Suprapubic skin (tissue), 4 donors: ENCODE measurements around the gene TIGD6. TPM values are rescaled to one million over a fixed set of nuclear protein-coding genes. Genes with fewer than 3 reads are reported as not detected.

Experiments used
- DNase-seq, 2 donors: peaks; one replicate each; pipeline ENCODE4 v3.0.0-alpha.2; 2019; ENCODE audit warnings: low spot score in 2 of 2
- H3K27ac ChIP-seq: fragments of 200-600 bp; sonication (generic); one replicate; pipeline ENCODE4 v1.5.1; 2019
- H3K27me3 ChIP-seq: fragments of 200-600 bp; sonication (generic); one replicate; pipeline ENCODE4 v1.5.1; 2019
- H3K36me3 ChIP-seq: fragments of 200-600 bp; sonication (generic); one replicate; pipeline ENCODE4 v1.5.1; 2019
- H3K4me1 ChIP-seq: fragments of 200-600 bp; sonication (generic); one replicate; pipeline ENCODE4 v1.5.1; 2019
- H3K4me3 ChIP-seq: fragments of 200-600 bp; sonication (generic); one replicate; pipeline ENCODE4 v1.5.1; 2019; ENCODE audit warnings: mild to moderate bottlenecking
- H3K9me3 ChIP-seq: fragments of 200-600 bp; sonication (generic); one replicate; pipeline ENCODE4 v1.5.1; 2019
- EP300 ChIP-seq: sonication (generic); formaldehyde crosslinking; IDR thresholded peaks from one replicate; pipeline ENCODE4 v1.6.1; 2017; ENCODE audit warnings: antibody characterized with exemption
- POLR2A ChIP-seq, 2 donors: fragments of 450-650 bp; IDR thresholded peaks; one replicate each; pipeline ENCODE4 v1.6.1; 2017; ENCODE audit warnings: antibody characterized with exemption in 2 of 2, mild to moderate bottlenecking in 2 of 2, moderate library complexity in 2 of 2
- POLR2AphosphoS5 ChIP-seq, 3 donors: sonication (generic); formaldehyde crosslinking; IDR thresholded peaks; one replicate each; pipeline ENCODE4 v1.6.1; 2017; ENCODE audit warnings: antibody characterized with exemption in 3 of 3
- WGBS: methylation state at CpG from one replicate; pipeline ENCODE4 v1.1.5; 2018; 5-methylcytosine and 5-hydroxymethylcytosine counted together
- total RNA-seq, 4 donors: library from RNA; depleted of rRNA; stranded (reverse); fragments of >200 nt; gene quantifications; one replicate each; pipeline ENCODE4 v1.1.0, GENCODE V29; 2016
- TF ChIP-seq, protein P1 (sequence below), 2 donors: fragments of 200-600 bp in 1 of 2; fragments of 450-650 bp in 1 of 2; sonication (generic) in 1 of 2; IDR thresholded peaks; one replicate each; pipeline ENCODE4 v1.5.1; 2016 to 2019; ENCODE audit warnings: antibody characterized with exemption in 2 of 2, mild to moderate bottlenecking in 1 of 2, moderate library complexity in 1 of 2

Gene TIGD6
- total RNA-seq, result 1 to 10 TPM; 3.5 to 6.0 (median 4.5) TPM

DNA sequence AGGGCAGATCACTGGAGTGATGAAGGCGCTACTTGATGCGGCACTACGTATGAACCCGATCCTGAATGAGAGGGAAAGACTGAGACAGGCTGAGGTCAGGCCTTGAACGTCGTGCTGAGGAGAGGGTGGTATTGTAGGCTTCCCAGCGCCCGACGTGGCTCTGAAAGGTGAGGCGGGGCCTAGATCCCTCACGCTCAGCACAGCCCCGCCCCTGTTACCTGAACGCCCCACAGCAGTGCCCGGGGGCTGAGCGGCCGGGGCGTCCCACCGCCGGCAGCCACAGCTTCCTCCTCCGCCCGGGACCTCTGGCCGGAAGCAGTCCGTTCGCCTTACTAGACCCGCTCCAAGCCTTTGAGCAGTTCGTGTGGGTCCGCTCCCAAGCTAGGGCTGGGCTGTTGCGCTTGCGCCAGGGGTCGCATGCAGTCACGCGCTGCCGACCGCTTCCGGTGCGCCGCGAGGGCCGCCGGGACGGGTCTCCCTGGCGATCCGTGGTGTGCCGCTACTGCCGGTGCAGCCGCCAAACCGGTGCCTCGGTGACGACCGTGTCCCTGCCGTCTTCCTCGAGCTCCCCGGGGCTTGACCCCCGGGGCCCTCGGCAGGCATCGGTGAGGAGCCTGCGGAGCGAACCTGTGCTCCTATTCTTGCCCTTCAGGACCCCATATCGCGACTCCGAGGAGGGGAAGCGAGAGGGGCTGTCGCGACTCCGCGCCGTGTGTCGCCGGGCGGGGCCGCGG is at the start of gene TIGD6, which contains the start of gene HMGXB3:
TSS of gene TIGD6 (minus strand) at position 399 of the 734 bp plus-strand sequence. CDS start 4,306 bp downstream, outside the sequence.
TSS of gene HMGXB3 (plus strand) at position 484 of the 734 bp plus-strand sequence. CDS start 4,114 bp downstream, outside the sequence.
- peak within 1 kb of the TSS; percentile 95 for H3K27ac ChIP-seq
- DNase-seq, result peak; percentile 93 to 95
- H3K9me3 ChIP-seq, result no peaks in the 10 kb centered on the region
- under 1% methylated on average over 26 of the region's 72 CpGs for WGBS
- peaks cover 14% of the 10 kb centered on the region for H3K36me3 ChIP-seq
- TF ChIP-seq, protein P1, sequence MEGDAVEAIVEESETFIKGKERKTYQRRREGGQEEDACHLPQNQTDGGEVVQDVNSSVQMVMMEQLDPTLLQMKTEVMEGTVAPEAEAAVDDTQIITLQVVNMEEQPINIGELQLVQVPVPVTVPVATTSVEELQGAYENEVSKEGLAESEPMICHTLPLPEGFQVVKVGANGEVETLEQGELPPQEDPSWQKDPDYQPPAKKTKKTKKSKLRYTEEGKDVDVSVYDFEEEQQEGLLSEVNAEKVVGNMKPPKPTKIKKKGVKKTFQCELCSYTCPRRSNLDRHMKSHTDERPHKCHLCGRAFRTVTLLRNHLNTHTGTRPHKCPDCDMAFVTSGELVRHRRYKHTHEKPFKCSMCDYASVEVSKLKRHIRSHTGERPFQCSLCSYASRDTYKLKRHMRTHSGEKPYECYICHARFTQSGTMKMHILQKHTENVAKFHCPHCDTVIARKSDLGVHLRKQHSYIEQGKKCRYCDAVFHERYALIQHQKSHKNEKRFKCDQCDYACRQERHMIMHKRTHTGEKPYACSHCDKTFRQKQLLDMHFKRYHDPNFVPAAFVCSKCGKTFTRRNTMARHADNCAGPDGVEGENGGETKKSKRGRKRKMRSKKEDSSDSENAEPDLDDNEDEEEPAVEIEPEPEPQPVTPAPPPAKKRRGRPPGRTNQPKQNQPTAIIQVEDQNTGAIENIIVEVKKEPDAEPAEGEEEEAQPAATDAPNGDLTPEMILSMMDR (IDR thresholded peaks at IDR 0.05), result no peak
- TF ChIP-seq POLR2A (IDR thresholded peaks at IDR 0.05), result peak; percentile 16 to 83
- no peak for TF ChIP-seq EP300
- peak; percentile 83 to 93 (median 85) for TF ChIP-seq POLR2AphosphoS5 (IDR thresholded peaks at IDR 0.05)
- H3K27me3 ChIP-seq, result no peaks in the 10 kb centered on the region
- H3K4me1 ChIP-seq, result peaks cover 44% of the 10 kb centered on the region
- peak within 1 kb of the TSS; percentile 89 for H3K4me3 ChIP-seq

DNA sequence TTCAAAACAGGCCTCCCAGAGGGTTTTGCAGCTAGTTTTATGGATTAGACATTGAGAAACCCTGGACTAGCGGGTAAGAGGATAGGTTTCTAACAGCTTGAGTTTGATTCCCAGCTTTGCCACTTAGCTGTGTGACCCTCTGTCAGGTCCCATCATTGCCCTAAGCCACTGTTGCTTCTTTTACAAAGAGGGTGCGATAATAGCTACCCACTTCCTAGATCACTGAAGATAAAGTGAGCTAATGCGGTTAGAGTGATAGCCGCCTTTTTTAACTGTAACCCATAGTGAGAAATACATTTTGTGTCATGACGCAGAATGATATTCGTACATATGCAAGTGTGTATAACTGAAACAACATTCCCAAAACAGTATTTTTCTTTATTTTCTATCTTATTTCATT is 45.6 kb upstream of the TIGD6 start:
- WGBS, result 91% methylated on average over 6 of the region's 6 CpGs

DNA sequence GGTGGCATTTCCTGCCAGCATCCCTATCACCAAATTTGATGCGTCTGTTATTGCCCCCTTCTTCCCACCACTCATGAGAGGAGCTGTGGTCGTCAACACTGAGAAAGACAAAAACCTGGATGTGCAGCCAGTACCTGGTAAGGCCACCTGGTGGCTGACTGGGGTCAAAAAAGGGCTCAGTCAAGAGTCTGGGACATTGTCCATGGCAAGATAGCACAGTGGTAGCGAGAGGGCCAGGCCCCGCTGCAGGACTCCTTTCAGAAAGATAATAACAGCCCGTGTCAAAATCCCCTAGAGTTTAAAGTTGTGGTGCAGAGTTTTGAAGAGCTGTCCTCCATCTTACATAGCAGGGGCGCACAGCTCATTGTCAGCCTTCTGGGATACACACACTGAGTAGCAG is 45.1 kb upstream of the TIGD6 start:
- Histone ChIP-seq H3K4me1 (peaks cover 17% of the 10 kb centered on the region), H3K9me3 (no peaks in the 10 kb centered on the region), H3K27ac (no peak overlapping the region), H3K4me3 (no peak overlapping the region), H3K36me3 (peaks cover 100% of the 10 kb centered on the region), H3K27me3 (no peaks in the 10 kb centered on the region)
- 92% methylated on average over 6 of the region's 6 CpGs for WGBS
- DNase-seq, result no peak
- TF ChIP-seq POLR2AphosphoS5 (IDR thresholded peaks at IDR 0.05), result no peak
- TF ChIP-seq POLR2A (IDR thresholded peaks at IDR 0.05), result no peak
- no peak for TF ChIP-seq EP300
- TF ChIP-seq, protein P1 (IDR thresholded peaks at IDR 0.05), result no peak

More for the DNA sequence above, 45.6 kb upstream of the TIGD6 start:
- H3K27ac ChIP-seq, result no peak overlapping the region
- no peak overlapping the region for H3K4me3 ChIP-seq
- no peak for DNase-seq
- no peaks in the 10 kb centered on the region for H3K27me3 ChIP-seq
- peaks cover 100% of the 10 kb centered on the region for H3K36me3 ChIP-seq
- no peak for TF ChIP-seq EP300
- TF ChIP-seq POLR2AphosphoS5 (IDR thresholded peaks at IDR 0.05), result no peak
- no peak for TF ChIP-seq POLR2A (IDR thresholded peaks at IDR 0.05)
- TF ChIP-seq, protein P1 (IDR thresholded peaks at IDR 0.05), result no peak
- no peaks in the 10 kb centered on the region for H3K9me3 ChIP-seq
- H3K4me1 ChIP-seq, result peaks cover 17% of the 10 kb centered on the region

DNA sequence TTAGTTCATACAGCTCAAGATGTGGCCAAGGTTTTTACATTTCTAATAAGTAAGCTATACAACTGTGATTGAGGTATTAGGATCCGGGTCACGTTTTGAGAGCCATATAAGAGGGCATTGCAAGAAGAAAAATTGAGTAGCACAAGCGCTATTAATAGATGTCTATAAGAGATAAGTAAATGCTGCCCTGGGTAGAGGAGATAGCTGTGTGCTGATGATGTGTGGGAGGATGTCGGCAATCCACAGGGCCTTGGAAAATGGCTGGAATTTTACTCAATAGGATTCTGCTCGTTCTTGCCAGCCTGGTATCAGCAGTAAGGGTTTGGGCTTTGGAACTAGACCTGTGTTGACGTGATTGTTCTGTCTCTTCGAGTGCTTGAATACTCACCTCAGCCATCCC is 44.3 kb upstream of the TIGD6 start:
- peaks cover 17% of the 10 kb centered on the region for H3K4me1 ChIP-seq
- no peak overlapping the region for H3K4me3 ChIP-seq
- H3K27ac ChIP-seq, result no peak overlapping the region
- TF ChIP-seq POLR2AphosphoS5 (IDR thresholded peaks at IDR 0.05) (no peak), EP300 (no peak), POLR2A (IDR thresholded peaks at IDR 0.05) (no peak)
- TF ChIP-seq, protein P1 (IDR thresholded peaks at IDR 0.05), result no peak
- no peak for DNase-seq
- H3K9me3 ChIP-seq, result no peaks in the 10 kb centered on the region
- 83% methylated on average over 7 of the region's 7 CpGs for WGBS
- peaks cover 99% of the 10 kb centered on the region for H3K36me3 ChIP-seq
- no peaks in the 10 kb centered on the region for H3K27me3 ChIP-seq

DNA sequence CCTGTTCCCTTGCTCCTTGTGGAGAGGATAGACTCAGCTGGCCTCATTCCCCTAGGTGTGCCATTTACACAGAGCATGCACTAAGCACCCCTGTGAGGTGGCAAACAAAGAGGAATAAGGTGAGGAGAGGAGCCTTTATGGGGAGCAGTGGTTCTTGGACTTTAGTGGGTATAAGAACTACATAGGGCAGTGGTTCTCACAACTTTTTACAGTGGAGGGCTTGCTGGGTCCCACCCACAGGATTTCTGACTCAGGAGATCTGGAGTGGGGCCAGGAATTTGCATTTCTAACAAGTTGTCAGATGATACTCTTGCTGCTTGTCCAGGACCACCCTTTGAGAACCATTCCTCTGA is 43.9 kb upstream of the TIGD6 start:
- Histone ChIP-seq H3K9me3 (no peaks in the 10 kb centered on the region), H3K36me3 (peaks cover 98% of the 10 kb centered on the region), H3K27me3 (no peaks in the 10 kb centered on the region), H3K4me3 (no peak overlapping the region), H3K4me1 (peaks cover 17% of the 10 kb centered on the region), H3K27ac (no peak overlapping the region)
- TF ChIP-seq EP300, result no peak
- TF ChIP-seq, protein P1 (IDR thresholded peaks at IDR 0.05), result no peak
- TF ChIP-seq POLR2A (IDR thresholded peaks at IDR 0.05), result no peak
- no peak for DNase-seq
